ENCODE data around the gene FAM9A. TPM values are rescaled to one million over a fixed set of nuclear protein-coding genes. Genes with fewer than 3 reads are reported as not detected.

Gene FAM9A
- total and polyA plus RNA-seq, 2 of the 4 experiments (the other 2 are of a cell fraction), result not detected

GRCh38 chrX:8805974-8806373 is 4.8 kb upstream of the FAM9A start:
- no peak overlapping the region for H2AK9ac ChIP-seq (replicated peaks; ENCODE audit: low read depth, low read length, poor library complexity)
- H4K20me1 ChIP-seq (ENCODE audit: insufficient read depth, low read length), result no peaks in the 10 kb centered on the region
- dilution Hi-C loops (cut with HindIII; ENCODE audit: low sequenced_read_pairs, unreplicated experiment), result no loop called here
- no peak overlapping the region for H3K9ac ChIP-seq (ENCODE audit: low read depth, low read length)
- no peak overlapping the region for H3K23ac ChIP-seq (ENCODE audit: low read depth, low read length)
- H3K79me1 ChIP-seq (ENCODE audit: low read depth in 1 of 2, low read length in 2 of 2), result no peaks in the 10 kb centered on the region
- H3K18ac ChIP-seq (ENCODE audit: low read depth, low read length), result no peak overlapping the region
- BruUV-seq (replicated peaks), result no TSS peak
- no peak overlapping the region for H2BK5ac ChIP-seq (ENCODE audit: low read depth, low read length, poor library complexity, severe bottlenecking)
- H2AFZ ChIP-seq (replicated peaks; ENCODE audit: low read length, poor library complexity), result no peak overlapping the region
- H3K27ac ChIP-seq (ENCODE audit: insufficient read depth, low read length), result no peak overlapping the region
- H3K4ac ChIP-seq (ENCODE audit: low read depth, low read length), result no peak overlapping the region
- H4K8ac ChIP-seq (ENCODE audit: low read depth in 2 of 2, low read length in 2 of 2), result no peak overlapping the region
- in situ Hi-C loops (cut with MboI; ENCODE audit: low sequenced_read_pairs), result loop anchor here (25.0 kb wide), 1 partner anchor 1306 kb away; no protein-coding TSS in a partner anchor
- intact Hi-C loops (cut with micrococcal nuclease), result no loop called here
- H2BK120ac ChIP-seq (ENCODE audit: low read depth, low read length), result no peak overlapping the region
- WGBS, 2 experiments (ENCODE audit: extremely low coverage in 2 of 2, insufficient read length in 1 of 2), result no CpG with 5 or more reads among the region's 4 CpGs
- no peak overlapping the region for H3K56ac ChIP-seq (ENCODE audit: extremely low read depth, insufficient read depth, low read length)
- no peaks in the 10 kb centered on the region for H3K9me1 ChIP-seq (ENCODE audit: insufficient read depth, low read length)
- no peak overlapping the region for H3K4me2 ChIP-seq (ENCODE audit: low read depth, low read length)
- no peak overlapping the region for H2BK20ac ChIP-seq (ENCODE audit: low read depth, low read length)
- DNase-seq (no peak), ATAC-seq (ENCODE audit: low read depth) (no peak)
- H4K5ac ChIP-seq (ENCODE audit: low read depth, low read length), result no peak overlapping the region
- H2AK5ac ChIP-seq (ENCODE audit: low read depth, low read length), result no peak overlapping the region
- no peak overlapping the region for H3K14ac ChIP-seq (replicated peaks; ENCODE audit: low read depth, low read length)
- H3K27me3 ChIP-seq (ENCODE audit: control insufficient read depth, insufficient read depth, low read length), result peaks cover 2% of the 10 kb centered on the region; the same call in 1 of the 2 replicates
- no peaks in the 10 kb centered on the region for H3K36me3 ChIP-seq (ENCODE audit: control insufficient read depth, insufficient read depth, low read length)
- H4K91ac ChIP-seq (ENCODE audit: insufficient read depth, low read depth, low read length), result no peak overlapping the region
- no peak for TF ChIP-seq CEBPB (IDR thresholded peaks at IDR 0.05; ENCODE audit: low read depth, low read length)
- no peak for TF ChIP-seq MAFK (IDR thresholded peaks at IDR 0.05; ENCODE audit: low read depth, low read length)
- TF ChIP-seq POLR2A (IDR thresholded peaks at IDR 0.05; ENCODE audit: low read depth, low read length), result no peak
- no peak for TF ChIP-seq FOS (IDR thresholded peaks at IDR 0.05; ENCODE audit: low read depth, low read length)
- TF ChIP-seq, protein P1, sequence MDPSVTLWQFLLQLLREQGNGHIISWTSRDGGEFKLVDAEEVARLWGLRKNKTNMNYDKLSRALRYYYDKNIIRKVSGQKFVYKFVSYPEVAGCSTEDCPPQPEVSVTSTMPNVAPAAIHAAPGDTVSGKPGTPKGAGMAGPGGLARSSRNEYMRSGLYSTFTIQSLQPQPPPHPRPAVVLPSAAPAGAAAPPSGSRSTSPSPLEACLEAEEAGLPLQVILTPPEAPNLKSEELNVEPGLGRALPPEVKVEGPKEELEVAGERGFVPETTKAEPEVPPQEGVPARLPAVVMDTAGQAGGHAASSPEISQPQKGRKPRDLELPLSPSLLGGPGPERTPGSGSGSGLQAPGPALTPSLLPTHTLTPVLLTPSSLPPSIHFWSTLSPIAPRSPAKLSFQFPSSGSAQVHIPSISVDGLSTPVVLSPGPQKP (IDR thresholded peaks at IDR 0.05; ENCODE audit: borderline replicate concordance, low read depth, low read length), result no peak
- TF ChIP-seq NFE2L2 (IDR thresholded peaks at IDR 0.05; ENCODE audit: low read depth, low read length), result no peak
- no peak for TF ChIP-seq BHLHE40 (IDR thresholded peaks at IDR 0.05; ENCODE audit: low read depth, low read length)
- no peak for TF ChIP-seq RFX5 (IDR thresholded peaks at IDR 0.05; ENCODE audit: low read depth, low read length)
- no peak for TF ChIP-seq MXI1 (IDR thresholded peaks at IDR 0.05; ENCODE audit: borderline replicate concordance, low read depth, low read length)
- no peak for TF ChIP-seq RCOR1 (IDR thresholded peaks at IDR 0.05; ENCODE audit: insufficient replicate concordance, low read length)
- no peak for TF ChIP-seq MAZ (IDR thresholded peaks at IDR 0.05; ENCODE audit: borderline replicate concordance, low read depth, low read length)
- H3K4me3 ChIP-seq (ENCODE audit: insufficient read depth, low read depth, low read length), result no peak overlapping the region
- H3K4me1 ChIP-seq (ENCODE audit: control insufficient read depth, insufficient read depth, low read length), result no peaks in the 10 kb centered on the region
- ChIA-PET POLR2A (ENCODE audit: unreplicated experiment) (no interaction called here), CTCF (no interaction called here)
- no peaks in the 10 kb centered on the region for H3K9me3 ChIP-seq (ENCODE audit: control insufficient read depth, insufficient read depth, low read length)
- no peak overlapping the region for H2BK15ac ChIP-seq (ENCODE audit: low read depth, low read length)
